HAP-1 (cell line): Measurements from ENCODE around the gene SH3RF2.
"Not testable (repeated sequence)": the region's sequence is repeated elsewhere in the genome, so short reads cannot be mapped to it uniquely, and the experiment has no call there.

Experiments
- DNase-seq, 2 experiments: peaks; one replicate each; pipeline ENCODE4 v3.0.0-alpha.2; 2016 to 2020; ENCODE audit warnings: low spot score in 2 of 2
- H3K27me3 ChIP-seq: fragments of 250-450 bp; sonication (Bioruptor Pico); 2 replicates; pipeline ENCODE4 v1.5.1; 2020; ENCODE audit warnings: low read depth, mild to moderate bottlenecking, moderate library complexity
- H3K36me3 ChIP-seq: fragments of 250-450 bp; sonication (Bioruptor Pico); replicated peaks from 2 replicates; pipeline ENCODE4 v1.5.1; 2020; ENCODE audit warnings: mild to moderate bottlenecking
- H3K4me1 ChIP-seq: fragments of 250-450 bp; sonication (Bioruptor Pico); 2 replicates; pipeline ENCODE4 v1.5.1; 2020; ENCODE audit warnings: mild to moderate bottlenecking
- H3K4me3 ChIP-seq: fragments of 250-450 bp; sonication (Bioruptor Pico); 2 replicates; pipeline ENCODE4 v1.5.1; 2020; ENCODE audit warnings: mild to moderate bottlenecking, moderate library complexity
- H3K9me3 ChIP-seq: fragments of 250-450 bp; sonication (Bioruptor Pico); 2 replicates; pipeline ENCODE4 v1.5.1; 2020; ENCODE audit warnings: mild to moderate bottlenecking, moderate library complexity
- in situ Hi-C: fragments of 300-500 bp; cut with MboI; formaldehyde crosslinking; loops from 3 replicates; pipeline ENCODE4 v1.14.3; 2020; ENCODE audit warnings: low sequenced_read_pairs, inconsistent platforms, mixed read lengths

The SH3RF2 gene

DNA sequence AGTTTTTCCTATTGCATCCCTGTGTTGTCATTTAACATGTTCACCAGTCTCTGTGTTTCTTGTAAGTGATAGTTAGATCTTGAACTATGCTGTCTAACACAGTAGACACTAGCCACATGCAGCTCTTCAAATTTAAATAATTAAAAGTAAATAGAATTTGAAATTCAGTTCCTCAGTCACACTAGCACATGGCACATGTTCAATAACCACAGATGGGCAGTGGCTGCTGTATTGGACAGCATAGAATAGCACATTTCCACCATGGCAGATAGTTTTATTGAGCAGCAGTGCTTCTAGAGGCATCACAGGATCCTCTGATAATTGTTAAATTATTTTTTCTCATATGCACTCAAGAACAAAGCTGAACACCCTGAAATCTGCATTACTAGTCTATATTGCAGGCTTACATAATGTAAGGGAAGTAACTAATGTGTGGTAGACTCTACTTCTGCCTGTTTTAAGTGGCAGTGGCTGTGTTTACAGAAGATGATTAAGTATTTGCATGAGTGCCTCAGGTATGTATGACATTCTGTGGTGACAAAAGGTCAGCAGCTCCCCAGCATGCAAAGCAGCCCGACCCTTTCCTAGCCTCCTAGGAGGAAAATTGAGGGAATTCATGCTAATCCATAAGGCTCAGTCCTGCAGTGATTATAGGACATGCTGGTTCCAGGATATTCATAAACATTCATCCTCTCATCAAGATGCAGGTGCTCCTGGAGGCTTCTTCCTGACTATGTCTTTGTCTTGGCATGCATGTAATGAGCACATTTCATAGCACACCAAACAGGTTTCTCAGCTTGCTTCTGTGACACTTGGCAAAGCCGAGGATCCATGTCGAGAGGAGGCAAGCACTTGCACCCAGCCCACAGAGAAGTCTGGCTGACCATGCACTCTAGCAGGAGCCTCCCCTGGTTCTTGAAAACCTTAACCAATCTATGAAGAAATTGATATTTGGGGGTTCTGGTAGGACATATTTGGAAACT lies 45.5 kb downstream of the SH3RF2 start:
- DNase-seq: no peak
- Histone ChIP-seq H3K27me3 (peaks cover 2% of the 10 kb centered on the region; the same call in 1 of the 2 replicates), H3K36me3 (no peaks in the 10 kb centered on the region), H3K4me1 (no peaks in the 10 kb centered on the region), H3K9me3 (no peaks in the 10 kb centered on the region), H3K4me3 (no peak overlapping the region)
- in situ Hi-C loops: no loop called here

DNA sequence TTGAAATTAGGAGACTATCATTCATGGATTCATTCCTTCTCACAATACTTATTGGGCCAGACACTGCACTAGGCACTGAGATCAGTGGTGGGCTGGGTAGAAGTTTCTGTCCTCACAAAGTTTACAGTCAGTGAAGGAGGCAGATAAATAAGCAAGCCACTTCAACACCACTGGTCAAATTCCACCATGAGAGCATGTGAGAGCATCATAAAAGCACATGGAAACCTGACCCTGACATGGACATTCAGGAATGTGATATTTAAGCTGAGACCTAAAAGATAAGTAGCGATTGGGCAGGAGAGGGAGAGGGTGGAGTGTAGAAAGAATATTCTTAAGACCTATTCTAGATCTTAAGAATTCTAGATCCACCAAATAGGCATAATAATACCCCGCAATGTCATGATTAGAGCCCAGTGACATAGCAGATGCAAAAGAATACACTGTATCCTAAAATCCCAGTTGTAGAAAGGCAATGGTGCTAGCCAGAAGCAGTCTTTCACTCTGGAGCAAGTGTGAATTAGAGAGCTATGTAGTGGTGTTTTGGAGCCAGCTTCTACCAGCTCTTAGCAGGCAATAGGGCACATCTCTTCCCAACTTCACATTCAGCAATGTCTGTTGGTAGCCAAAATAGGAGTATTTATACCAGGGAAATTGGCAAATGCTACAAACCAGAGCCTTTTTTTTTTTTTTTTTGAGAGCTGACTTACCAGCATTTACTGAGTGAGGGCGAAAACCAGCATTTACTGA lies 46.4 kb downstream of the SH3RF2 start:
- no peaks in the 10 kb centered on the region for H3K4me1 ChIP-seq
- no peaks in the 10 kb centered on the region for H3K9me3 ChIP-seq
- peaks cover 2% of the 10 kb centered on the region; the same call in 1 of the 2 replicates for H3K27me3 ChIP-seq
- no peaks in the 10 kb centered on the region for H3K36me3 ChIP-seq
- DNase-seq: no peak
- in situ Hi-C loops: no loop called here
- H3K4me3 ChIP-seq: no peak overlapping the region

- Histone ChIP-seq H3K4me1 (no peaks in the 10 kb centered on the region), H3K27me3 (peaks cover 2% of the 10 kb centered on the region; the same call in 1 of the 2 replicates), H3K9me3 (no peaks in the 10 kb centered on the region), H3K36me3 (no peaks in the 10 kb centered on the region), H3K4me3 (no peak overlapping the region)
- in situ Hi-C loops: no loop called here
- DNase-seq: no peak
Observed at GRCh38 chr5:145983446-145983845, 47.1 kb downstream of the SH3RF2 start.

- DNase-seq: no peak
- Histone ChIP-seq H3K4me1 (no peaks in the 10 kb centered on the region), H3K9me3 (no peaks in the 10 kb centered on the region), H3K27me3 (peaks cover 5% of the 10 kb centered on the region; the same call in 1 of the 2 replicates), H3K4me3 (no peak overlapping the region), H3K36me3 (no peaks in the 10 kb centered on the region)
- in situ Hi-C loops: no loop called here
Observed at GRCh38 chr5:145984072-145984471, 47.7 kb downstream of the SH3RF2 start.

GRCh38 chr5:145987856-145988255 lies 51.5 kb downstream of the SH3RF2 start:
- Histone ChIP-seq H3K4me1 (no peaks in the 10 kb centered on the region), H3K9me3 (no peaks in the 10 kb centered on the region), H3K36me3 (no peaks in the 10 kb centered on the region), H3K27me3 (peaks cover 10% of the 10 kb centered on the region; the same call in 1 of the 2 replicates), H3K4me3 (no peak overlapping the region)
- DNase-seq: no peak
- in situ Hi-C loops: no loop called here

DNA sequence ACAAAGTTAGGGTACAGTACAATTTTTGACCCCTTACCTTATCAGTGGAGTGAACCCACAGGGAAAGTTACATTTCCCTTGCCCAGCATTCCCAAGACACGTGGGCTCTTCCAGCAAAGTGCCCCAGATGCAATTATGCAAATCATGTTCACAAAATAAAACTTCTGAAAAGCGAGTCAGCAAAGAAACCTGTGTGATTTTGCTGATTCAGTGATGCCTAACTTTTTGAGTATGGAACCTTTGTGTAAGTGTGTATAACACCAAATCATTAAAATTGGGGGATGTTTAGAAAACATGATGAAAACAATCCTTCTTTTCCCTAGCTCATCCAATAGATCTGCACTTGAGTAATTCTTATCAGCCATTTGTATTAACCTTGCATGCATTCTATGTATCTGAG lies 52.6 kb downstream of the SH3RF2 start:
- no peaks in the 10 kb centered on the region for H3K36me3 ChIP-seq
- no peaks in the 10 kb centered on the region for H3K4me1 ChIP-seq
- in situ Hi-C loops: no loop called here
- peaks cover 10% of the 10 kb centered on the region; the same call in 1 of the 2 replicates for H3K27me3 ChIP-seq
- no peak for DNase-seq
- no peak overlapping the region for H3K4me3 ChIP-seq
- H3K9me3 ChIP-seq: peaks cover 3% of the 10 kb centered on the region; the same call in 1 of the 2 replicates

GRCh38 chr5:145989428-145989827 lies 53.0 kb downstream of the SH3RF2 start:
- Histone ChIP-seq H3K36me3 (no peaks in the 10 kb centered on the region), H3K4me1 (no peaks in the 10 kb centered on the region), H3K9me3 (peaks cover 3% of the 10 kb centered on the region; the same call in 1 of the 2 replicates), H3K4me3 (no peak overlapping the region), H3K27me3 (peaks cover 10% of the 10 kb centered on the region; the same call in 1 of the 2 replicates)
- in situ Hi-C loops: no loop called here
- DNase-seq: no peak

DNA sequence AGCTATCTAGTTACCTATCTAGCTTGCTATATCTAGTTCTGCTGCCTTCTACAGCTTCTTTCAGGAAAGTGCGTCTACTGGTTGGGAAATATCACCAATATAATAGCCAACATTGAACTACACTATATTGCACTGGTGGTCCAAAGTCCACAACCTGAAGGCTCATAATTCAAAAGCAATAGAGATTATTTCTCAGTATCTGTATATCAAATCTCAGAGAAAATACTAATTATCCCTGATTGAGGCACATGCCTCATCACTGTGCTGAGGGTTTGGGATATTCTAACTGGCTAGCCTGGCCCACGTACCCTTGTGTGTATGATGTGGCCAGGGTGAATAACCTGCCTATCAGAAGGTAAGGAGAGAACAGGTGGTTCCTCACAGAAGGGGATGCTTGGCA lies 53.8 kb downstream of the SH3RF2 start:
- Histone ChIP-seq H3K4me3 (no peak overlapping the region), H3K27me3 (peaks cover 10% of the 10 kb centered on the region; the same call in 1 of the 2 replicates), H3K36me3 (no peaks in the 10 kb centered on the region), H3K4me1 (no peaks in the 10 kb centered on the region), H3K9me3 (peaks cover 3% of the 10 kb centered on the region; the same call in 1 of the 2 replicates)
- DNase-seq: no peak
- in situ Hi-C loops: no loop called here

- in situ Hi-C loops: no loop called here
Observed at GRCh38 chr5:145991044-145991575, 54.7 kb downstream of the SH3RF2 start.

GRCh38 chr5:145993538-145993937 lies 57.2 kb downstream of the SH3RF2 start:
- H3K4me3 ChIP-seq, H3K4me1 ChIP-seq, DNase-seq, in situ Hi-C loops, H3K27me3 ChIP-seq, H3K9me3 ChIP-seq, H3K36me3 ChIP-seq: not testable (repeated sequence)

More at GRCh38 chr5:145991044-145991575, 54.7 kb downstream of the SH3RF2 start:
- DNase-seq: no peak
- peaks cover 3% of the 10 kb centered on the region; the same call in 1 of the 2 replicates for H3K9me3 ChIP-seq
- H3K27me3 ChIP-seq: peaks cover 10% of the 10 kb centered on the region; the same call in 1 of the 2 replicates
- H3K4me3 ChIP-seq: no peak overlapping the region
- H3K36me3 ChIP-seq: no peaks in the 10 kb centered on the region
- H3K4me1 ChIP-seq: no peaks in the 10 kb centered on the region

DNA sequence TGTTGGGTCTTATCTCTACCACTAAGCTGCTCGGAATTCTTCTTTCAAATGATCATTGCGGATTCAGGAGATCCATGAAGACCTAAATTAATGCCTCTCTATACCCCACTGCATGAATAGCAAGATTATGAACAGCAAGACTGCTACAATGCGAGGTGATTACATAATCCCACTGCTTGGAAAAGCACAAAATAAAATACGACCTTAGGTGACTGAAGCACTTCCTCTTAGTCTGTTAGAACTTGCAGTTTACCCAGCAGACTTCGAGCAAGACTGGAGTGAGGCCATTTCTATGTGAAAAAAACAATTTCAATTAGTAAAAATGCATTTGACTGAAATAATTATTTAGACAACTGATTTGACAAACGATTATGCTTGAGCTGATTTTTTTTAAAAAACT lies 59.8 kb downstream of the SH3RF2 start:
- no peak for DNase-seq
- H3K9me3 ChIP-seq: peaks cover 3% of the 10 kb centered on the region; the same call in 1 of the 2 replicates
- no peak overlapping the region for H3K4me3 ChIP-seq
- in situ Hi-C loops: no loop called here
- no peaks in the 10 kb centered on the region for H3K4me1 ChIP-seq
- no peaks in the 10 kb centered on the region for H3K36me3 ChIP-seq
- H3K27me3 ChIP-seq: no peaks in the 10 kb centered on the region; the same call in 1 of the 2 replicates

DNA sequence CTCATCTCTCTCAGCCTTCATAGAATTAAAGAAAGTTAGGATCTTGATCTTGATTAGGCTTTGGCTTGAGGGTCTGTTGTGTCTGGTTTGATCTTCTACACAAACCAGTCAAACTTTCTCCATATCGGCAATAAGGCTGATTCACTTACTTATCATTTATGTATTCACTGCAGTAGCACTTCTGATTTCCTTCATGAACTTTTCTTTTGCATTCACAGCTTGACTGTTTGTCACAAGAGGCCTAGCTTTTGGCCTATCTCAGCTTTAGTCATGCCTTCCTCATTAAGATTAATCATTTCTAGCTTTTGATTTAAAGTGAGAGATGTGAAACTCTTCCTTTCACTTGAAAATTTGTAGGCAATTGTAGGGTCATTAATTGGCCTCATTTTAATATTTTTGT lies 62.8 kb downstream of the SH3RF2 start:
- in situ Hi-C loops: no loop called here
- Histone ChIP-seq H3K36me3 (no peaks in the 10 kb centered on the region), H3K4me1 (no peaks in the 10 kb centered on the region), H3K4me3 (no peak overlapping the region), H3K9me3 (no peaks in the 10 kb centered on the region; the same call in 1 of the 2 replicates), H3K27me3 (peaks cover 3% of the 10 kb centered on the region; the same call in 1 of the 2 replicates)
- DNase-seq: no peak

- in situ Hi-C loops: no loop called here
- peaks cover 3% of the 10 kb centered on the region; the same call in 1 of the 2 replicates for H3K27me3 ChIP-seq
- DNase-seq: no peak
- H3K4me3 ChIP-seq: no peak overlapping the region
- H3K4me1 ChIP-seq: no peaks in the 10 kb centered on the region
- H3K9me3 ChIP-seq: no peaks in the 10 kb centered on the region
- no peaks in the 10 kb centered on the region for H3K36me3 ChIP-seq
Observed at GRCh38 chr5:146000072-146000471, 63.7 kb downstream of the SH3RF2 start.
